ENCODE measurements around the gene CHRNB4. TPM values are rescaled to one million over a fixed set of nuclear protein-coding genes. Genes with fewer than 3 reads are reported as not detected.

Gene CHRNB4
- total RNA-seq, 4 donors from 2014 or later, result 0.21 to 0.69 TPM; not detected in 2

DNA sequence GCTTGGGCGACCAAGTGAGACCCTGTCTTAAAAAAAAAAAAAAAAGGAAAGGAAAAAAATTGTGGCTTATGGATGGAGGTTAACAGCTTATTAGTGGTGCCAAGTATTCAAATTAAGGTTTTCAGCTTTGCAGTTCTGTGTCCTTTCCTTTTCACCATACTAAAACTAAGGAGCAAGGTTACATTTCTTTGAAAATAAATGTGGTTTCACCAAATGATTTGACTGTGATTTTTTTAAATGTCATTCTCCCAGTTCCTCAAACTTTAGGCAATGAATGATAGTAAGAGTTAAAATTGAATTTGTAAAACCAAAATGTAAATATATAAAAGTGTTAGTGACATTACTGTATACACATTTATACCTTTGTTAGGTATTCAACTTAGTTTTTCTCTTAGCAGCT lies 66.1 kb downstream of the CHRNB4 start:
- TF ChIP-seq POLR2A (IDR thresholded peaks at IDR 0.05), result no peak
- DNase-seq, result no peak
- Histone ChIP-seq H3K4me1 (no peaks in the 10 kb centered on the region), H3K27ac (no peak overlapping the region), H3K27me3 (no peaks in the 10 kb centered on the region), H3K9me3 (no peaks in the 10 kb centered on the region), H3K36me3 (no peaks in the 10 kb centered on the region), H3K4me3 (no peak overlapping the region)
- intact Hi-C loops (cut with DNase I; ENCODE audit: low total_unique reads), result no loop called here

Small RNAs within 50 kb of the gene (small RNA-seq; reads per million reads assigned to genes)
- gene AC067863.2, result not detected

Other genes with a start within 250 kb of the CHRNB4 start
- 10 to 100 TPM; 15.1 to 81.7 (median 51.4) TPM for gene IREB2, start 203.0 kb downstream of the CHRNB4 start, total RNA-seq
- gene HYKK, start 133.6 kb downstream of the CHRNB4 start, total RNA-seq, result 10 to 100 TPM in 3 of 4 donors, 1 to 10 TPM in 1; 8.6 to 28.5 (median 12.6) TPM
- gene PSMA4, start 100.8 kb downstream of the CHRNB4 start, total RNA-seq, result 100 to 1,000 TPM; 119 to 291 (median 203) TPM
- gene CHRNA5, start 75.7 kb downstream of the CHRNB4 start, total RNA-seq, result 1 to 10 TPM in 3 of 4 donors, not detected in 1; 2.0 to 4.2 (median 3.8) TPM
- 1 to 10 TPM in 2 of 4 donors, not detected in 2; 1.3 TPM for gene CHRNA3, start 20.2 kb downstream of the CHRNB4 start, total RNA-seq
- 10 to 100 TPM in 2 of 4 donors, 1 to 10 TPM in 1, under 1 TPM in 1; 0.29 to 21.4 (median 7.5) TPM for gene ADAMTS7, start 170.3 kb upstream of the CHRNB4 start, total RNA-seq
- gene MORF4L1, start 231.7 kb upstream of the CHRNB4 start, total RNA-seq, result 100 to 1,000 TPM; 106 to 955 (median 278) TPM